ENCODE data around the gene LRRN2.
A peak's percentile ranks its signal among the peaks of the same experiment; 100 is the strongest.
"Not testable (repeated sequence)": the region's sequence is repeated elsewhere in the genome, so short reads cannot be mapped to it uniquely, and the experiment has no call there.

Gene LRRN2

GRCh38 chr1:204695692-204696091 is 10.2 kb upstream of the LRRN2 start:
- Histone ChIP-seq H3K9me3 (no peaks in the 10 kb centered on the region), H3K9ac (no peak overlapping the region), H3K4me1 (peaks cover 79% of the 10 kb centered on the region), H4K20me1 (no peaks in the 10 kb centered on the region), H3K36me3 (no peaks in the 10 kb centered on the region), H3K4me2 (no peak overlapping the region), H3K27me3 (no peaks in the 10 kb centered on the region), H3K4me3 (no peak overlapping the region), H3K27ac (no peak overlapping the region)
- TF ChIP-seq Cebpa-rat (IDR thresholded peaks at IDR 0.05) = no peak

GRCh38 chr1:204694145-204694544 is 8.6 kb upstream of the LRRN2 start:
- H3K36me3 ChIP-seq = no peaks in the 10 kb centered on the region
- H3K4me3 ChIP-seq = no peak overlapping the region
- no peak overlapping the region for H3K9ac ChIP-seq
- peaks cover 76% of the 10 kb centered on the region for H3K4me1 ChIP-seq
- H3K27ac ChIP-seq = no peak overlapping the region
- H3K27me3 ChIP-seq = no peaks in the 10 kb centered on the region
- H3K4me2 ChIP-seq = 0 out of 2 replicates have a peak overlapping the region, but pooled peaks have one; percentile 66
- no peaks in the 10 kb centered on the region for H4K20me1 ChIP-seq
- TF ChIP-seq Cebpa-rat (IDR thresholded peaks at IDR 0.05) = no peak
- H3K9me3 ChIP-seq = no peaks in the 10 kb centered on the region

DNA sequence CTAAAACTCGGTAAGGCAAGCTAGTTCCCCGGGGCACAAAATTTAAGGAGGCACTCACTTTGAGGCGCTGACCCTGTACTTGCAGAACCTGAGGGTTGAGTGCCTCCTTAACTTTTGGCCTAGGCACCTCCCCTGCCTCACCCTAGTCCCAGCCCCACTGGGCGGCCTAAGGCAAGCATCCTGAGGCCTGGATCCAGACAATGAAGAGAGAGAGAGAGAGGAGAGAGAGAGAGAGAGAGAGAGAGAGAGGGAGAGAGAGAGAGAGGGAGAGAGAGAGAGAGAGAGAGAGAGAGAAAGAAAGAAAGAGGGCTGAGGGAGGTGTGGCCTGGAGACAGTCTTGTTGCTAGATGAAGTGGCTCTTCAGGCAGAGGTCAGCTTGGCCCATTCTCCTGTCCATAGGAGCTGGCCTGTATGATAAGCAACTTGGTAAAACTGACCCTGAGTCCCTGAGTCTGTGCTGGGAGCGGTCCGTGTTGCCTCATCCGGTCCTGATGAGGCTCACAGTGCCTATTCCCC is 7.4 kb upstream of the LRRN2 start:
- no peak for TF ChIP-seq Cebpa-rat (IDR thresholded peaks at IDR 0.05)
- peak overlapping the region; percentile 66 for H3K4me2 ChIP-seq

GRCh38 chr1:204692325-204692840 is 6.8 kb upstream of the LRRN2 start:
- TF ChIP-seq Cebpa-rat (IDR thresholded peaks at IDR 0.05) = no peak
- no peaks in the 10 kb centered on the region for H3K27me3 ChIP-seq
- peaks cover 59% of the 10 kb centered on the region for H3K4me1 ChIP-seq
- no peaks in the 10 kb centered on the region for H4K20me1 ChIP-seq
- no peak overlapping the region for H3K4me3 ChIP-seq
- no peaks in the 10 kb centered on the region for H3K36me3 ChIP-seq
- H3K9me3 ChIP-seq = no peaks in the 10 kb centered on the region
- H3K27ac ChIP-seq = 0 out of 2 replicates have a peak overlapping the region, but pooled peaks have one; percentile 49
- no peak overlapping the region for H3K9ac ChIP-seq
- H3K4me2 ChIP-seq = peak overlapping the region; percentile 66

More for the DNA sequence above, 7.4 kb upstream of the LRRN2 start:
- H3K9ac ChIP-seq = no peak overlapping the region
- no peak overlapping the region for H3K27ac ChIP-seq
- no peaks in the 10 kb centered on the region for H4K20me1 ChIP-seq
- H3K36me3 ChIP-seq = no peaks in the 10 kb centered on the region
- no peaks in the 10 kb centered on the region for H3K9me3 ChIP-seq
- H3K4me3 ChIP-seq = no peak overlapping the region
- H3K4me1 ChIP-seq = peaks cover 64% of the 10 kb centered on the region
- no peaks in the 10 kb centered on the region for H3K27me3 ChIP-seq

DNA sequence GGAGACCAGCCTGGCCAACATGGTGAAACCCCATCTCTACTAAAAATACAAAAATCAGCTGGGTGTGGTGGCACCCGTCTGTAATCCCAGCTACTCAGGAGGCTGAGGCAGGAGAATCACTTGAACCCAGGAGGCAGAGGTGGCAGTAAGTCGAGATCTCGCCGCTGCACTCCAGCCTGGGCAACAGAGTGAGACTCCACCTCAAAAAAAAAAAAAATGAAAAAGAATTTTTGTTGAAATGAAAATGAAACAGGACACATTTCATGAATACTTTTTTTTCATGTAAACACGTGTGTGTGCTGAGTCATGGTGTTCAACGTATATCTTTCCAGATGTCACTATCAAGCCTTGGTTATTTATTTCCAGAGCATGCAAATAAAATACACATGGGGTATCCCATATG is 5.8 kb upstream of the LRRN2 start:
- Histone ChIP-seq H3K4me2 (peak overlapping the region; percentile 66), H3K4me1 (peaks cover 57% of the 10 kb centered on the region), H3K27ac (peak overlapping the region; percentile 49; the same call in 1 of the 2 replicates)
- H3K9me3 ChIP-seq, H3K9ac ChIP-seq, H4K20me1 ChIP-seq, H3K27me3 ChIP-seq, H3K4me3 ChIP-seq, H3K36me3 ChIP-seq: not testable (repeated sequence)

- Histone ChIP-seq H3K27me3 (no peaks in the 10 kb centered on the region), H3K4me1 (peaks cover 51% of the 10 kb centered on the region)
- no peak for TF ChIP-seq Cebpa-rat (IDR thresholded peaks at IDR 0.05)
Measured at GRCh38 chr1:204688776-204689175, 3.2 kb upstream of the LRRN2 start.

DNA sequence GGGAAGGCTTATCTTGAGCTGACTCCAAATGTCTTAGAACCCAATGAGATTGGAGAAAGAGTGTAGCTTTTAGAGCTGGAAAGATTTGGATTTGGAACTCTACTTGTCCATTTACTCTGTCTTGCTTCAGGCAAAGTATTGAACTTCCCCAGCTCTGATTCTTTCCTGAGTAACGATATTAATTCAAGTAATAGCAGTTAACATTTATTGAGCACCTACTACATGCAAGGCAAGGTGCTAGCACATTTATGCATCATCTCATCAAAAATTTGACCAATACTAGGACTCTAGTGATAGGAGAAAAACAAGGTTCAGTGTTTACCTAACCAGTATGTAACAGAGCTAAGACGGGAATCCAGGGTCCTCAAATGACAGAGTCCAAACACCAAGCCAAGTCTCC is 2.5 kb upstream of the LRRN2 start:
- Histone ChIP-seq H3K4me2 (no peak overlapping the region), H3K9me3 (no peaks in the 10 kb centered on the region), H4K20me1 (peaks cover 11% of the 10 kb centered on the region), H3K36me3 (peaks cover under 1% of the 10 kb centered on the region; the same call in 1 of the 2 replicates), H3K27ac (no peak overlapping the region), H3K4me1 (peaks cover 51% of the 10 kb centered on the region), H3K4me3 (no peak overlapping the region), H3K27me3 (no peaks in the 10 kb centered on the region), H3K9ac (no peak overlapping the region)
- TF ChIP-seq Cebpa-rat (IDR thresholded peaks at IDR 0.05) = no peak

More at GRCh38 chr1:204688776-204689175, 3.2 kb upstream of the LRRN2 start:
- H3K27ac ChIP-seq = no peak overlapping the region
- H4K20me1 ChIP-seq = peaks cover 3% of the 10 kb centered on the region
- no peak overlapping the region for H3K4me2 ChIP-seq
- H3K9ac ChIP-seq = no peak overlapping the region
- no peaks in the 10 kb centered on the region for H3K36me3 ChIP-seq
- H3K9me3 ChIP-seq = no peaks in the 10 kb centered on the region
- H3K4me3 ChIP-seq = no peak overlapping the region

DNA sequence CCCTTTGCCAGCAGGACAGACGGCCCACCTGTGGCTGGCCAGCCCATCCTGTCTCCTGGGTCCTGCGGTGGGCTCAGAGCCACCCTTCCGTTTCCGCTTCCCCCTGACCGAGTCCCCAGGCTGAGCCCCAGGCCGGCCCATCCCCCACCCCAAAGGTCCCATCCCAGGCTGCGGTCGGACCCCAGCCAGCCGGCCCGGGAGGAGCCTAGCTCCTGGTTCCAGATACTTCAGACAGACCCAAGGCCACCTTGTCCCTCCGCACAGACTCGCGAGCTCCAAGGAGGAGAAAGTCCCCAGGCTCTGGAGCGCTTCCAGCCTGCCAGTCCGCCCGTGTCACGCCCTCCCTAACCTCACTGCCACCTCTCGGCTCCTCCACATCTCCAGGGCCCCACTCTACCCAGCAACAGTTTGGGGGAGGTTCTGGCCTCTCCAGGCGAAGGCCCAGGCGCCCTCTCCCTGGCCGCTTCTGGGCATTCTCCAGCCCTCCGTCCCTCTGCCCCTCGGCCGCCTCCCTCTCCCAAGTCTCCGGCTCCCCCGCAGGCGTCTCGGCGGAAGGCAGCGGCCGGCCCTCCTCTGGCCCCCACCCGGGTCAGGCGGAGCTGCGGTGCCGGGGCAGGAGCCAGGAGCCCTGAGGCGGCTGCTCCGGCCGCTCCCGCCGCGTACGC is 835 bp downstream of the LRRN2 start:
- H3K36me3 ChIP-seq = peaks cover 33% of the 10 kb centered on the region
- H3K4me2 ChIP-seq = peak overlapping the region; percentile 99
- H3K27ac ChIP-seq = peak overlapping the region; percentile 99
- H3K9ac ChIP-seq = peak overlapping the region; percentile 98
- H3K27me3 ChIP-seq = no peaks in the 10 kb centered on the region
- no peak for TF ChIP-seq Cebpa-rat (IDR thresholded peaks at IDR 0.05)
- peaks cover 58% of the 10 kb centered on the region for H3K4me1 ChIP-seq
- H3K9me3 ChIP-seq = no peaks in the 10 kb centered on the region
- H4K20me1 ChIP-seq = peaks cover 44% of the 10 kb centered on the region
- peak overlapping the region; percentile 97 for H3K4me3 ChIP-seq

GRCh38 chr1:204684206-204684570 is 1.4 kb downstream of the LRRN2 start:
- H3K27me3 ChIP-seq = no peaks in the 10 kb centered on the region
- H3K4me1 ChIP-seq = peaks cover 64% of the 10 kb centered on the region
- H3K4me2 ChIP-seq = peak overlapping the region; percentile 99
- peaks cover 37% of the 10 kb centered on the region for H3K36me3 ChIP-seq
- peak overlapping the region; percentile 98 for H3K9ac ChIP-seq
- no peaks in the 10 kb centered on the region for H3K9me3 ChIP-seq
- no peak for TF ChIP-seq Cebpa-rat (IDR thresholded peaks at IDR 0.05)
- H3K4me3 ChIP-seq = peak overlapping the region; percentile 97
- peaks cover 49% of the 10 kb centered on the region for H4K20me1 ChIP-seq
- H3K27ac ChIP-seq = peak overlapping the region; percentile 99

Measured in BLaER1 (cell line).